ENCODE results near the gene THSD7B. TPM values are rescaled to one million over a fixed set of nuclear protein-coding genes. Genes with fewer than 3 reads are reported as not detected.

THSD7B gene
- total RNA-seq, 1 experiment from 2014 or later, result 0.28 TPM

DNA sequence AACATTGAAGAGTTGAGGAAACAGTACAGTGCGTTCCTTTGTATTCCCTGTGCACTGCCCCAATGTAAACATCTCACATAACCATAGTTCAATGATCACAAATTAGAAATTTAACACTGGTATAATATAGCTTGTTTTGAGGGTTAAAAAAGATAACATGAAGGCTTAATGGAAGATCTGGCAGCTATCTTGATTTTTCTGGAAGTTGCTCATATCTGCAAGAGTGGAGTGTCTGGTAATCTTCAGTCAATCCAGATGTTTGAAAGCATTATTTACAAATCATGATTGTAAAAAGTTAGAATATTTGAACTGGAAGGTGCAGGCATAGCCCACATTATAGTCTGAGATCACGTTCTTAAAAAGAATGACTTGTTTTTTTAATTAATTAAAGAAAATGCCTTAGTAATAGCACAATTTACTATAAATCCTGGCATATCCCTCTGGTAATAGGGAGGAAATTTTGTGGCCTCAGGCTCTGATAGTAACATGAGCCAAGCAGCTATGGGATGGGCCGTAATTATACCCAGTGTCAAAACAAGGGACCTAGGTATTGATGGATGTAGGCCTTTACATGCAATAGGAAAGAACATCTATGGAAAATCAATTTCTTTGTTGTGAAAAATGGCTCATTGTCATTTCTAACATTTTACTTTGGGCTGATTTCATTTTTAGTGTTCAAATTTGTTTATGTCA is 418.0 kb downstream of the THSD7B start:
- Histone ChIP-seq H3K27me3 (ENCODE audit: control insufficient read depth, insufficient read depth, low read length) (no peaks in the 10 kb centered on the region), H3K4me3 (ENCODE audit: insufficient read depth, low read depth, low read length) (no peak overlapping the region), H3K36me3 (replicated peaks; ENCODE audit: control insufficient read depth, insufficient read depth, low read length) (no peaks in the 10 kb centered on the region)
- no peak for DNase-seq

GRCh38 chr2:137185378-137186078 is 420.2 kb downstream of the THSD7B start:
- DNase-seq, result no peak
- Histone ChIP-seq H3K27me3 (ENCODE audit: control insufficient read depth, insufficient read depth, low read length) (no peaks in the 10 kb centered on the region), H3K4me3 (ENCODE audit: insufficient read depth, low read depth, low read length) (no peak overlapping the region), H3K36me3 (replicated peaks; ENCODE audit: control insufficient read depth, insufficient read depth, low read length) (no peaks in the 10 kb centered on the region)

- H3K4me3 ChIP-seq (ENCODE audit: insufficient read depth, low read depth, low read length), result no peak overlapping the region
- H3K27me3 ChIP-seq (ENCODE audit: control insufficient read depth, insufficient read depth, low read length), result no peaks in the 10 kb centered on the region
- no peaks in the 10 kb centered on the region for H3K36me3 ChIP-seq (replicated peaks; ENCODE audit: control insufficient read depth, insufficient read depth, low read length)
- DNase-seq, result no peak
Observed at GRCh38 chr2:137187216-137187615, 421.9 kb downstream of the THSD7B start.

- Histone ChIP-seq H3K36me3 (replicated peaks; ENCODE audit: control insufficient read depth, insufficient read depth, low read length) (no peaks in the 10 kb centered on the region), H3K27me3 (ENCODE audit: control insufficient read depth, insufficient read depth, low read length) (no peaks in the 10 kb centered on the region), H3K4me3 (ENCODE audit: insufficient read depth, low read depth, low read length) (no peak overlapping the region)
- no peak for DNase-seq
Observed at GRCh38 chr2:137190411-137191195, 425.3 kb downstream of the THSD7B start.

- H3K27me3 ChIP-seq (ENCODE audit: control insufficient read depth, insufficient read depth, low read length), result no peaks in the 10 kb centered on the region
- DNase-seq, result no peak
- no peaks in the 10 kb centered on the region for H3K36me3 ChIP-seq (replicated peaks; ENCODE audit: control insufficient read depth, insufficient read depth, low read length)
- H3K4me3 ChIP-seq (ENCODE audit: insufficient read depth, low read depth, low read length), result no peak overlapping the region
Observed at GRCh38 chr2:137192366-137193310, 427.3 kb downstream of the THSD7B start.

DNA sequence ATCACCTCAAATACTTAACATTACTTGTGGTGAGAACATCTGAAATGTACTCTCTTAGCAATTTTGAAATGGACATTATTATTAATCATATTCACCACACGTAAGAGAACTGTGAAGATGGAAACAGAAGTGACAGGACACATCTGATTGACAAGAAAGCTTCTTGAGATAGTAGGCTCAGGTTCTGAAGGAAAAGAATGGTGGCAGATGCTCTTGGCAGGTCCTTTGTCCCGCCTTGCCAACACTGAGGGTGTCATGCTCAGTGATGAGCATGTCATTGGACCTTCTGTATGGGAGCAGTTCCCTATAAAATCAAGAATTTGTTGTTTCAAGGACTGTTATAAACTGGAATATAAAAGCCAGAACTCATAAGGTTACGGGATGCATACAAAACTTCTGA is 428.1 kb downstream of the THSD7B start:
- Histone ChIP-seq H3K4me3 (ENCODE audit: insufficient read depth, low read depth, low read length) (no peak overlapping the region), H3K27me3 (ENCODE audit: control insufficient read depth, insufficient read depth, low read length) (no peaks in the 10 kb centered on the region), H3K36me3 (replicated peaks; ENCODE audit: control insufficient read depth, insufficient read depth, low read length) (no peaks in the 10 kb centered on the region)
- DNase-seq, result no peak

DNA sequence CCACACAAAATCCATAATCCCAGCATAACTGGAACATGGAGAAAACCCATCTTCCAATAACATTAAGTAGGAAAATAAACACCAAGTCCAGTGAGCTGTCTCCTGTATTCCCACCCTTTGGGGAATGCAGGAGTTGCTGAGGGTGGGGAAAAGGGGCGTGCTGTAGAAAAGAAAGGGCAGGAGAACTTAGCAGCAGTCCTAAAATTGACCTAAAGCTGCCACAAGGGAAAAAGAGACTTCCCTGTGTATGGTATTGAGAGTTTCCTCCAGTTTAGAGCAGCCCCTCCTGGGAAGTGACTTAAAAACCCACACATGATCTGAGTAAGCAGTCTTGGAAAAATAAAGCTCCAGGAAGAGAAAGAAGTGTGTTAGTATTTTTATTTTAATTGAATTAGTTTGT is 428.8 kb downstream of the THSD7B start:
- no peaks in the 10 kb centered on the region for H3K36me3 ChIP-seq (replicated peaks; ENCODE audit: control insufficient read depth, insufficient read depth, low read length)
- H3K27me3 ChIP-seq (ENCODE audit: control insufficient read depth, insufficient read depth, low read length), result no peaks in the 10 kb centered on the region
- peak; percentile 5 for DNase-seq
- H3K4me3 ChIP-seq (ENCODE audit: insufficient read depth, low read depth, low read length), result no peak overlapping the region

- Histone ChIP-seq H3K27me3 (ENCODE audit: control insufficient read depth, insufficient read depth, low read length) (no peaks in the 10 kb centered on the region), H3K36me3 (replicated peaks; ENCODE audit: control insufficient read depth, insufficient read depth, low read length) (no peaks in the 10 kb centered on the region), H3K4me3 (ENCODE audit: insufficient read depth, low read depth, low read length) (no peak overlapping the region)
- DNase-seq, result no peak
Observed at GRCh38 chr2:137199751-137200150, 434.4 kb downstream of the THSD7B start.

GRCh38 chr2:137202318-137202717 is 437.0 kb downstream of the THSD7B start:
- Histone ChIP-seq H3K4me3 (ENCODE audit: insufficient read depth, low read depth, low read length) (no peak overlapping the region), H3K27me3 (ENCODE audit: control insufficient read depth, insufficient read depth, low read length) (no peaks in the 10 kb centered on the region), H3K36me3 (replicated peaks; ENCODE audit: control insufficient read depth, insufficient read depth, low read length) (no peaks in the 10 kb centered on the region)
- DNase-seq, result no peak

- no peak for DNase-seq
- no peaks in the 10 kb centered on the region for H3K36me3 ChIP-seq (replicated peaks; ENCODE audit: control insufficient read depth, insufficient read depth, low read length)
- H3K4me3 ChIP-seq (ENCODE audit: insufficient read depth, low read depth, low read length), result no peak overlapping the region
- H3K27me3 ChIP-seq (ENCODE audit: control insufficient read depth, insufficient read depth, low read length), result no peaks in the 10 kb centered on the region
Observed at GRCh38 chr2:137205324-137205723, 440.0 kb downstream of the THSD7B start.

DNA sequence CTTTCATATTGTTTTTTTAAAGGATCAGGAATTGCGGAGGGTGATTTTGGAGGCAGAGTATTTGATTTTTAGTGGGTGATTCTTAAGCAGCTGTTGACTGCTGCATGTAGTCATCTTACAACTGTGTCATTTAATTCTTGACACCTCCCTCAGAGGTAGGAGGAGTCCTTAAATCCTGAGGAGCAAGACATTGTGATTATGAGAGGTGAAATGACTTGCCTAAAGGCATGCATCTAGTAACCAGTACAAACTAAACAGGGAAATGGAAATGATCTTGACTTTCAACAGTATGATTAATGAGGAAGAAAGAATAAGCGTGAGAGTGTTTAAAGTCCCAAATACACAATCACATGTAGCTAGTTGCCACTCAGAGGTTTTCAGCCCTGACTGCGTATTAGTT is 440.7 kb downstream of the THSD7B start:
- no peak for DNase-seq
- Histone ChIP-seq H3K36me3 (replicated peaks; ENCODE audit: control insufficient read depth, insufficient read depth, low read length) (no peaks in the 10 kb centered on the region), H3K27me3 (ENCODE audit: control insufficient read depth, insufficient read depth, low read length) (no peaks in the 10 kb centered on the region), H3K4me3 (ENCODE audit: insufficient read depth, low read depth, low read length) (no peak overlapping the region)

DNA sequence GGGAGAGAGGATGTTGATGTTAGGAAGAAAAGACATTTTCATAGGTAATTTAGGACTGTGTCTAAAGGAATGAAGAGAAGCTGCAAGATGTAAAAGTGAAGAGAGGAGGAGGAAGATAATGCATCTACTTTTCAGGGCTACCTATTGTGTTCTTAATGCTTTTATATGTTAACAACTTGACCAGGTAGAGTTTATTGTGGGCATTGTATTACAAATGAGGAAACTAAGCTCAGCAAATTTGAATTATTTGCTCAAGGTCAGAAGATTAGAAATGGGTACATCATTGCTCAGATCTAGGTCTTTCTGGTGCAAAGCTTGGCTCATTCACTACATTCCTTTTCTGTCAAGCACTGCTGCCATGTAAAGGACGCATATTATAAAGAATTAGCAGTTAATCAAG is 441.7 kb downstream of the THSD7B start:
- H3K27me3 ChIP-seq (ENCODE audit: control insufficient read depth, insufficient read depth, low read length), result no peaks in the 10 kb centered on the region
- H3K4me3 ChIP-seq (ENCODE audit: insufficient read depth, low read depth, low read length), result no peak overlapping the region
- DNase-seq, result no peak
- no peaks in the 10 kb centered on the region for H3K36me3 ChIP-seq (replicated peaks; ENCODE audit: control insufficient read depth, insufficient read depth, low read length)

DNA sequence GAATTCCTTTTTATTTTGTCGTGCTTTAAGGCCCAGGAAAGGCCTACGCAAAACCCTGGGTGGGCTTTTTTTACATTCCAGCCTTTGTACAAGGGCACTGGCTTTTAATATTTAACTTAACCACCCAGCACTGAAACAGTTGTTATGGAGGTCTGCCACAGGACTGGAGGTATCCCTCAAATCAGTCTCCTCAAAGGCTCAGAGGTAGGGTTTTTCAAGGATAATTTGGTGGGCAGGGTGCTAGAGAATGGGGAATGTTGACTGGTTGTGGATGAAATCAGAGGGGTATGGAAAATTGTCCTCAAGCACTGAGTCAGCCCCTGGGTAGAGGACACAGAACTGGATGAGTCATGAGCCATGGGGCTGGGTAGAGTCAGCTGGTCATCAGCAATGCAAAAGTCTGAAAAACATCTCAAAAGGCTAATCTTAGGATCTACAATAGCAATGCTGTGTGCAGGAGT is 443.1 kb downstream of the THSD7B start:
- DNase-seq, result no peak
- Histone ChIP-seq H3K36me3 (replicated peaks; ENCODE audit: control insufficient read depth, insufficient read depth, low read length) (no peaks in the 10 kb centered on the region), H3K27me3 (ENCODE audit: control insufficient read depth, insufficient read depth, low read length) (no peaks in the 10 kb centered on the region), H3K4me3 (ENCODE audit: insufficient read depth, low read depth, low read length) (no peak overlapping the region)

DNA sequence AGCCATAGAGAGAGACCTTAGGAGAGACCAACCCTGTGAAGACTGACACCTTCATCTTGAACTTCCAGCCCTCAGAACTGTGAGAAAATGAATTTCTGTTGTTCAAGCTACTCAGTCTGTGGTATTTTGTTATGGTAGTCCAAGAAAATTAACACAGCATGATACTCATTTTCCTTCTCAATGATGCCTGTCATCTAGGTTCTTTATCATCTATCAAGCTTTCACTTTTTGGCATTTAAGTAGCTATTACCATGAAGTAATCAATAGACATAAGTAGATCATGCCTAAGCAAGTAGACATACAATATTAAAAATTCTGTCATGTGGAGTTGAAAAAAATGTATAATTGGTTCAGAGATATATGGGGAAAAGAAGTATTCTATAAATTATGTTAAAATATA is 444.7 kb downstream of the THSD7B start:
- Histone ChIP-seq H3K36me3 (replicated peaks; ENCODE audit: control insufficient read depth, insufficient read depth, low read length) (no peaks in the 10 kb centered on the region), H3K27me3 (ENCODE audit: control insufficient read depth, insufficient read depth, low read length) (no peaks in the 10 kb centered on the region), H3K4me3 (ENCODE audit: insufficient read depth, low read depth, low read length) (no peak overlapping the region)
- no peak for DNase-seq

Measured in H7 (cell line).